NCI-H2171 (cell line): ENCODE data around the gene IRX4.

ENCODE experiments used
- DNase-seq: peaks from one replicate; lab custom pipeline; 2025; lab: John Stamatoyannopoulos, UW

Gene IRX4

GRCh38 chr5:1836176-1836890 is 46.4 kb downstream of the IRX4 start:
- DNase-seq = no peak

- DNase-seq = no peak
Observed at GRCh38 chr5:1835431-1835830, 47.3 kb downstream of the IRX4 start.

- DNase-seq = no peak
Observed at GRCh38 chr5:1834721-1835429, 47.9 kb downstream of the IRX4 start.

GRCh38 chr5:1834022-1834551 is 48.6 kb downstream of the IRX4 start:
- DNase-seq = no peak

- no peak for DNase-seq
Observed at GRCh38 chr5:1833264-1834021, 49.3 kb downstream of the IRX4 start.

GRCh38 chr5:1832511-1833250 is 50.0 kb downstream of the IRX4 start:
- DNase-seq = no peak

- peak; percentile 17 for DNase-seq
Observed at GRCh38 chr5:1831677-1832313, 50.9 kb downstream of the IRX4 start.

- DNase-seq = no peak
Observed at GRCh38 chr5:1831257-1831656, 51.5 kb downstream of the IRX4 start.

GRCh38 chr5:1830571-1831228 is 52.0 kb downstream of the IRX4 start:
- no peak for DNase-seq

GRCh38 chr5:1827886-1828397 is 54.8 kb downstream of the IRX4 start:
- no peak for DNase-seq
